DND-41 (cell line): ENCODE results near the gene SLC24A3.

ENCODE experiments used
- EZH2 ChIP-seq: IDR thresholded peaks from 3 replicates; pipeline ENCODE4 v1.6.1; 2012; ENCODE audit warnings: borderline replicate concordance, low read depth, mild to moderate bottlenecking, moderate library complexity, low read length, inconsistent platforms; ENCODE audit not compliant: severe bottlenecking
- TF ChIP-seq, protein P1 (sequence below): IDR thresholded peaks from 2 replicates; pipeline ENCODE4 v1.5.1; 2012; ENCODE audit warnings: borderline replicate concordance, low read length, moderate library complexity, mild to moderate bottlenecking; ENCODE audit not compliant: poor library complexity, severe bottlenecking; ENCODE audit errors: extremely low read depth

GRCh38 chr20:19301142-19301541, 88.7 kb downstream of the SLC24A3 start:
- TF ChIP-seq, protein P1, sequence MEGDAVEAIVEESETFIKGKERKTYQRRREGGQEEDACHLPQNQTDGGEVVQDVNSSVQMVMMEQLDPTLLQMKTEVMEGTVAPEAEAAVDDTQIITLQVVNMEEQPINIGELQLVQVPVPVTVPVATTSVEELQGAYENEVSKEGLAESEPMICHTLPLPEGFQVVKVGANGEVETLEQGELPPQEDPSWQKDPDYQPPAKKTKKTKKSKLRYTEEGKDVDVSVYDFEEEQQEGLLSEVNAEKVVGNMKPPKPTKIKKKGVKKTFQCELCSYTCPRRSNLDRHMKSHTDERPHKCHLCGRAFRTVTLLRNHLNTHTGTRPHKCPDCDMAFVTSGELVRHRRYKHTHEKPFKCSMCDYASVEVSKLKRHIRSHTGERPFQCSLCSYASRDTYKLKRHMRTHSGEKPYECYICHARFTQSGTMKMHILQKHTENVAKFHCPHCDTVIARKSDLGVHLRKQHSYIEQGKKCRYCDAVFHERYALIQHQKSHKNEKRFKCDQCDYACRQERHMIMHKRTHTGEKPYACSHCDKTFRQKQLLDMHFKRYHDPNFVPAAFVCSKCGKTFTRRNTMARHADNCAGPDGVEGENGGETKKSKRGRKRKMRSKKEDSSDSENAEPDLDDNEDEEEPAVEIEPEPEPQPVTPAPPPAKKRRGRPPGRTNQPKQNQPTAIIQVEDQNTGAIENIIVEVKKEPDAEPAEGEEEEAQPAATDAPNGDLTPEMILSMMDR = no peak
- no peak for TF ChIP-seq EZH2
